ENCODE data around the gene ERCC8. TPM values are rescaled to one million over a fixed set of nuclear protein-coding genes. Genes with fewer than 3 reads are reported as not detected.
A peak's percentile ranks its signal among the peaks of the same experiment; 100 is the strongest.

ERCC8 gene
- total RNA-seq, 1 experiment from 2014 or later, result 14.4 TPM

GRCh38 chr5:60843386-60843935, 101.4 kb downstream of the ERCC8 start:
- Histone ChIP-seq H3K36me3 (ENCODE audit: control insufficient read depth, insufficient read depth, low read length) (no peaks in the 10 kb centered on the region), H3K27ac (ENCODE audit: low read length) (no peak overlapping the region), H3K9me3 (ENCODE audit: control insufficient read depth, insufficient read depth, low read depth, low read length) (no peaks in the 10 kb centered on the region), H3K4me3 (ENCODE audit: low read depth in 2 of 2, low read length in 2 of 2) (peak overlapping the region; percentile 59 to 69), H3K27me3 (ENCODE audit: control insufficient read depth, insufficient read depth, low read length) (peaks cover 27% of the 10 kb centered on the region), H3K4me1 (ENCODE audit: control insufficient read depth, insufficient read depth, low read length) (no peaks in the 10 kb centered on the region)
- ChIA-PET CTCF (interaction anchor here (0.7 kb wide), 1 partner anchor 374 kb away, joined by 3 read pairs; no protein-coding TSS in a partner anchor), POLR2A (no interaction called here)
- intact Hi-C loops (cut with micrococcal nuclease; ENCODE audit: unreplicated experiment), result loop anchor here (5.0 kb wide), 1 partner anchor 166 kb away; no protein-coding TSS in a partner anchor
- DNase-seq (ENCODE audit: low read depth, low spot score) (no peak), ATAC-seq (peak; percentile 72)
- BruUV-seq (replicated peaks), result no TSS peak
- in situ Hi-C loops (cut with HindIII; ENCODE audit: low pct_unique_long_range_greater_than_20kb, low sequenced_read_pairs), result no loop called here
- TF ChIP-seq TCF7L2 (IDR thresholded peaks at IDR 0.05; ENCODE audit: low read depth, low read length), result no peak
- no peak for TF ChIP-seq REST (IDR thresholded peaks at IDR 0.05; ENCODE audit: insufficient read depth in 1 of 2, low read depth in 2 of 2, low read length in 1 of 2)
- TF ChIP-seq POLR2AphosphoS5 (IDR thresholded peaks at IDR 0.05; ENCODE audit: low read depth, low read length), result no peak
- TF ChIP-seq CTCF (IDR thresholded peaks at IDR 0.05), result no peak
- TF ChIP-seq SIN3A (IDR thresholded peaks at IDR 0.05; ENCODE audit: borderline replicate concordance, insufficient read depth, low read depth, low read length), result no peak

- ATAC-seq (peak; percentile 60), DNase-seq (ENCODE audit: low read depth, low spot score) (no peak)
Observed at GRCh38 chr5:60842871-60843385, 101.9 kb downstream of the ERCC8 start.

More at GRCh38 chr5:60842871-60843385, 101.9 kb downstream of the ERCC8 start:
- peaks cover 27% of the 10 kb centered on the region for H3K27me3 ChIP-seq (ENCODE audit: control insufficient read depth, insufficient read depth, low read length)
- in situ Hi-C loops (cut with HindIII; ENCODE audit: low pct_unique_long_range_greater_than_20kb, low sequenced_read_pairs) (no loop called here), intact Hi-C loops (cut with micrococcal nuclease; ENCODE audit: unreplicated experiment) (loop anchor here (5.0 kb wide), 1 partner anchor 166 kb away; no protein-coding TSS in a partner anchor)
- ChIA-PET POLR2A (no interaction called here), CTCF (no interaction called here)
- no peaks in the 10 kb centered on the region for H3K4me1 ChIP-seq (ENCODE audit: control insufficient read depth, insufficient read depth, low read length)
- H3K9me3 ChIP-seq (ENCODE audit: control insufficient read depth, insufficient read depth, low read depth, low read length), result no peaks in the 10 kb centered on the region
- no peaks in the 10 kb centered on the region for H3K36me3 ChIP-seq (ENCODE audit: control insufficient read depth, insufficient read depth, low read length)
- H3K27ac ChIP-seq (ENCODE audit: low read length), result no peak overlapping the region
- TF ChIP-seq SIN3A (IDR thresholded peaks at IDR 0.05; ENCODE audit: borderline replicate concordance, insufficient read depth, low read depth, low read length), result no peak
- TF ChIP-seq CTCF (IDR thresholded peaks at IDR 0.05), result no peak
- no peak for TF ChIP-seq TCF7L2 (IDR thresholded peaks at IDR 0.05; ENCODE audit: low read depth, low read length)
- TF ChIP-seq POLR2AphosphoS5 (IDR thresholded peaks at IDR 0.05; ENCODE audit: low read depth, low read length), result no peak
- TF ChIP-seq REST (IDR thresholded peaks at IDR 0.05; ENCODE audit: insufficient read depth in 1 of 2, low read depth in 2 of 2, low read length in 1 of 2), result no peak
- H3K4me3 ChIP-seq (ENCODE audit: low read depth in 2 of 2, low read length in 2 of 2), result peak overlapping the region; percentile 59 to 69
- no TSS peak for BruUV-seq (replicated peaks)

All from Panc1 (cell line).